ENCODE results near the gene DMXL1.
"Not testable (repeated sequence)": the region's sequence is repeated elsewhere in the genome, so short reads cannot be mapped to it uniquely, and the experiment has no call there.

The DMXL1 gene

GRCh38 chr5:119212676-119213075, 141.8 kb downstream of the DMXL1 start:
- DNase-seq: no peak

- no peak for DNase-seq
Measured at GRCh38 chr5:119217183-119217582, 146.3 kb downstream of the DMXL1 start.

- DNase-seq: no peak
Measured at GRCh38 chr5:119218830-119219782, 148.2 kb downstream of the DMXL1 start.

- no peak for DNase-seq
Measured at GRCh38 chr5:119220576-119221197, 149.8 kb downstream of the DMXL1 start.

- DNase-seq: no peak
Measured at GRCh38 chr5:119221330-119221729, 150.4 kb downstream of the DMXL1 start.

GRCh38 chr5:119229950-119230349, 159.1 kb downstream of the DMXL1 start:
- DNase-seq: no peak

- DNase-seq: no peak
Measured at GRCh38 chr5:119238265-119239118, 167.6 kb downstream of the DMXL1 start.

GRCh38 chr5:119239119-119239417, 168.2 kb downstream of the DMXL1 start:
- DNase-seq: no peak

GRCh38 chr5:119239826-119240225, 168.9 kb downstream of the DMXL1 start:
- DNase-seq: not testable (repeated sequence)

GRCh38 chr5:119243888-119244287, 173.0 kb downstream of the DMXL1 start:
- DNase-seq: peak; percentile 1

GRCh38 chr5:119250946-119251901, 180.3 kb downstream of the DMXL1 start:
- DNase-seq: no peak

GRCh38 chr5:119255571-119256356, 184.9 kb downstream of the DMXL1 start:
- peak; percentile 52 for DNase-seq

- no peak for DNase-seq
Measured at GRCh38 chr5:119257613-119258012, 186.7 kb downstream of the DMXL1 start.

GRCh38 chr5:119263639-119264038, 192.8 kb downstream of the DMXL1 start:
- no peak for DNase-seq

- no peak for DNase-seq
Measured at GRCh38 chr5:119264186-119264585, 193.3 kb downstream of the DMXL1 start.

- peak; percentile 94 for DNase-seq
Measured at GRCh38 chr5:119267958-119268386, 197.1 kb downstream of the DMXL1 start.

GRCh38 chr5:119268387-119269060, 197.6 kb downstream of the DMXL1 start:
- peak; percentile 88 for DNase-seq

- DNase-seq: peak; percentile 36
Measured at GRCh38 chr5:119269061-119269944, 198.4 kb downstream of the DMXL1 start.

GRCh38 chr5:119270121-119270565, 199.3 kb downstream of the DMXL1 start:
- no peak for DNase-seq
